OCI-LY1 (cell line): ENCODE data around the gene GLDC.

Source experiments
- H2AFZ ChIP-seq: fragments of 200-600 bp; sonication (generic), shearing (Covaris generic); 2 replicates; pipeline ENCODE4 v1.6.0; 2014; ENCODE audit warnings: antibody characterized with exemption, mild to moderate bottlenecking, low read length
- H3F3A ChIP-seq: fragments of 200-600 bp; sonication (generic), shearing (Covaris generic); 2 replicates; pipeline ENCODE4 v1.6.0; 2014; ENCODE audit warnings: mild to moderate bottlenecking, antibody characterized with exemption, low read length, moderate library complexity; ENCODE audit not compliant: insufficient read depth
- H3K27ac ChIP-seq: fragments of 200-600 bp; sonication (generic); 2 replicates; pipeline ENCODE4 v1.5.1; 2014; ENCODE audit warnings: low read length, mixed run types, mild to moderate bottlenecking, low read depth; ENCODE audit not compliant: poor library complexity, severe bottlenecking
- H3K27me3 ChIP-seq: fragments of 200-600 bp; sonication (generic); 2 replicates; pipeline ENCODE4 v1.6.0; 2014; ENCODE audit warnings: antibody characterized with exemption, mild to moderate bottlenecking, low read length, moderate library complexity; ENCODE audit not compliant: insufficient read depth
- H3K36me3 ChIP-seq: fragments of 200-600 bp; sonication (generic); 2 replicates; pipeline ENCODE4 v1.6.1; 2014; ENCODE audit warnings: mild to moderate bottlenecking, antibody characterized with exemption, low read length, moderate library complexity, mixed read lengths; ENCODE audit not compliant: insufficient read depth
- H3K4me1 ChIP-seq: fragments of 200-600 bp; sonication (generic); 2 replicates; pipeline ENCODE4 v1.5.1; 2014; ENCODE audit warnings: mild to moderate bottlenecking, low read length, moderate library complexity; ENCODE audit not compliant: insufficient read depth, severe bottlenecking
- H3K4me2 ChIP-seq: fragments of 200-600 bp; sonication (generic), shearing (Covaris generic); 2 replicates; pipeline ENCODE4 v1.6.1; 2014; ENCODE audit warnings: low read length
- H3K4me3 ChIP-seq: fragments of 200-600 bp; sonication (generic); 2 replicates; pipeline ENCODE4 v1.5.1; 2014; ENCODE audit warnings: low read length, low read depth, mild to moderate bottlenecking, mixed read lengths; ENCODE audit not compliant: poor library complexity, severe bottlenecking
- H3K79me2 ChIP-seq: fragments of 200-600 bp; shearing (Covaris generic); 2 replicates; pipeline ENCODE4 v1.6.1; 2016; ENCODE audit warnings: mixed run types, low read length, mixed read lengths; ENCODE audit not compliant: insufficient read depth
- H3K9ac ChIP-seq: fragments of 200-600 bp; sonication (generic), shearing (Covaris generic); 2 replicates; pipeline ENCODE4 v1.6.1; 2014; ENCODE audit warnings: mild to moderate bottlenecking, low read length, mixed read lengths
- H3K9me2 ChIP-seq: fragments of 200-600 bp; sonication (generic), shearing (Covaris generic); 2 replicates; pipeline ENCODE4 v1.6.1; 2014; ENCODE audit warnings: low read depth, mild to moderate bottlenecking, low read length, mixed read lengths
- H3K9me3 ChIP-seq: fragments of 200-600 bp; shearing (Covaris generic); 2 replicates; pipeline ENCODE4 v1.6.1; 2014; ENCODE audit warnings: low read length, mixed read lengths
- H4K20me1 ChIP-seq: fragments of 200-600 bp; sonication (generic), shearing (Covaris generic); 2 replicates; pipeline ENCODE4 v1.6.0; 2016; ENCODE audit warnings: mild to moderate bottlenecking, low read length; ENCODE audit not compliant: insufficient read depth
- EZH2 ChIP-seq: fragments of 200-600 bp; sonication (generic), shearing (Covaris generic); IDR thresholded peaks from 2 replicates; pipeline ENCODE4 v1.8.0; 2017; ENCODE audit warnings: borderline replicate concordance, mixed run types, mild to moderate bottlenecking, antibody characterized with exemption, low read length, moderate library complexity, mixed read lengths
- TF ChIP-seq, protein P1 (sequence below): fragments of 200-600 bp; sonication (generic), shearing (Covaris generic); IDR thresholded peaks from 2 replicates; pipeline ENCODE4 v1.5.1; 2017; ENCODE audit warnings: mild to moderate bottlenecking, antibody characterized with exemption, low read length, moderate library complexity, mixed read lengths

Gene GLDC

DNA sequence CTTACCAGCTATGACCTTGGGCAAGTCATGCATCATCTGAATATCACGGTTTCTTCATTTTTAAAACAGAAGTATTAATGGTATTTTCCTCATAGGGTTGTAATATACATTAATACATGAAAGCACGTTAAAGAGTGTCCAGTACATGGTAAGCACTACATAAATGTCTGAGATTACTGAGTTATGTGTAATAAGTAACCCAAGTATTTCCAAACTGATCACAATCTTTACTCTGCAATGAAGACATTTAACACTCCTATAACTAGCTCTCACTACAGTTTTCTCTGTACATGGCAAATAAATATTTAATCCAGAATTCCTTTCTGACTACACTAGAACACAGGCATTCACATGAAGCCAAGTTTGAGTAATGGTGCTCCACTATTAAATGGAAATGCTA is 4.0 kb downstream of the GLDC start:
- Histone ChIP-seq H3K4me2 (no peak overlapping the region), H3K27ac (no peak overlapping the region)
- TF ChIP-seq, protein P1, sequence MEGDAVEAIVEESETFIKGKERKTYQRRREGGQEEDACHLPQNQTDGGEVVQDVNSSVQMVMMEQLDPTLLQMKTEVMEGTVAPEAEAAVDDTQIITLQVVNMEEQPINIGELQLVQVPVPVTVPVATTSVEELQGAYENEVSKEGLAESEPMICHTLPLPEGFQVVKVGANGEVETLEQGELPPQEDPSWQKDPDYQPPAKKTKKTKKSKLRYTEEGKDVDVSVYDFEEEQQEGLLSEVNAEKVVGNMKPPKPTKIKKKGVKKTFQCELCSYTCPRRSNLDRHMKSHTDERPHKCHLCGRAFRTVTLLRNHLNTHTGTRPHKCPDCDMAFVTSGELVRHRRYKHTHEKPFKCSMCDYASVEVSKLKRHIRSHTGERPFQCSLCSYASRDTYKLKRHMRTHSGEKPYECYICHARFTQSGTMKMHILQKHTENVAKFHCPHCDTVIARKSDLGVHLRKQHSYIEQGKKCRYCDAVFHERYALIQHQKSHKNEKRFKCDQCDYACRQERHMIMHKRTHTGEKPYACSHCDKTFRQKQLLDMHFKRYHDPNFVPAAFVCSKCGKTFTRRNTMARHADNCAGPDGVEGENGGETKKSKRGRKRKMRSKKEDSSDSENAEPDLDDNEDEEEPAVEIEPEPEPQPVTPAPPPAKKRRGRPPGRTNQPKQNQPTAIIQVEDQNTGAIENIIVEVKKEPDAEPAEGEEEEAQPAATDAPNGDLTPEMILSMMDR: no peak
- no peak for TF ChIP-seq EZH2

DNA sequence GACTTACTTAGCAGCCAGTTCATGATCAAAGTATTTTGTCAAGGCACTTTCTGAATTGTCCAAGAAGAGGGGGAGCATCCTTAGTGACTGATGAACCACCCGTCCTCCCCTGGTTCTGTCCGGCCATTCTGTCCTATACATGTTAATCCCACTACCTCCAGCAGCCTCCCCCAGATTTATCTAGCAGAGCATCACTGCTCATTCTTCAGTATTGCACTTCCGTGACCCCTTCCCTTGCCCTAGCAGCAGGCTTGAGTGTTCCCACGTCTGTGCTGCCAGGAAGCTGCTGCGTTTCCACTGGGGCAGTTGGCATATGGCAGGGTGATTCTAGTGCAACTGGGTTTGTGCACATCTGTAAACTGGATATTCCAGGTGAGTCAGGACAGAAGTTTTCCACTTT is 4.5 kb downstream of the GLDC start:
- H3K9me3 ChIP-seq: no peaks in the 10 kb centered on the region
- H3K79me2 ChIP-seq: no peaks in the 10 kb centered on the region
- H3K27me3 ChIP-seq: peaks cover 14% of the 10 kb centered on the region; the same call in 1 of the 2 replicates
- H3F3A ChIP-seq: no peaks in the 10 kb centered on the region
- TF ChIP-seq EZH2: no peak
- TF ChIP-seq, protein P1: no peak
- H3K9me2 ChIP-seq: no peaks in the 10 kb centered on the region
- H3K4me1 ChIP-seq: peaks cover 11% of the 10 kb centered on the region
- no peaks in the 10 kb centered on the region for H4K20me1 ChIP-seq
- H3K4me2 ChIP-seq: no peak overlapping the region
- H2AFZ ChIP-seq: no peak overlapping the region
- H3K4me3 ChIP-seq: no peak overlapping the region
- no peak overlapping the region for H3K27ac ChIP-seq
- no peaks in the 10 kb centered on the region for H3K36me3 ChIP-seq
- H3K9ac ChIP-seq: no peak overlapping the region

More for the DNA sequence above, 4.0 kb downstream of the GLDC start:
- Histone ChIP-seq H3K9me2 (no peaks in the 10 kb centered on the region), H3F3A (no peaks in the 10 kb centered on the region), H3K79me2 (no peaks in the 10 kb centered on the region), H3K27me3 (peaks cover 14% of the 10 kb centered on the region; the same call in 1 of the 2 replicates), H2AFZ (no peak overlapping the region), H3K9me3 (no peaks in the 10 kb centered on the region), H4K20me1 (no peaks in the 10 kb centered on the region), H3K36me3 (no peaks in the 10 kb centered on the region), H3K4me3 (no peak overlapping the region), H3K4me1 (peaks cover 15% of the 10 kb centered on the region), H3K9ac (no peak overlapping the region)

DNA sequence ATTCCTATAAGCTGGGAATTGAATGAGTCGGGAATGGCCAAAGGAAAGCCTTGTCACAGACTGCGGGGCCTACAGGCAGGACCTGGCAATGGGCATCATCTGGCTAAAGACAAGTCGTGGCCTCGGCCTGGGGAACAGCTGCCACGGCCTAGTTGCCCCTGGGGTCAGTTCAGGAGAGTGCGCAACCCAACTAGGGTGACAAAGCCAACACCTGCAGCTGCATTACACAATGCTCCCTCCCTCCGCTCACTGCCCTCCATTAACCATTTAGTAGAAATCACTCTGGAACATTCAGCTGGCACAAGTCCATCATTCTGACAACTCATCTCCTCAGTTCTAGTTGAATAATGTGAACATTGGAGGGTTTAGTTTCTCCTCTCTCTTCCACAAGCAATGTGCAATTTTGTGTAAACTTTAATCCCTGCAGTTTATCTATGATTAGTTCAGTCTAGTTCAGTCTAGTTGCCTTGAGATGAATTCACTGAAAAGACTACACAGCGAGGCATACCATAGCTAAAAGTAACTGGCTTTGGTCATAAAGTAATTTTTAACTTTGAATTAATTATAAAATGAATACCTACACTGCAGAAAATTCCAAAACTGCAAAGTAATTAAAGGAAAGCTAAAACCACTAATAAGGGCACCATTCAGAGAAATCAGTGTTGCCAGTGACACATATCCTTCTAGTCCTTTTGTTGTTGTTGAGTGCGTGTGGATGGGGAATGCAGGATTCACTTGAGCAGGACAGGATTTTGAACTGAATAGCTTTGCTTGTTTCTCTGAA is 5.1 kb downstream of the GLDC start:
- Histone ChIP-seq H3K4me2 (no peak overlapping the region), H3K27ac (no peak overlapping the region), H3K79me2 (no peaks in the 10 kb centered on the region), H3K27me3 (peaks cover 14% of the 10 kb centered on the region; the same call in 1 of the 2 replicates), H3F3A (no peaks in the 10 kb centered on the region), H3K9me2 (no peaks in the 10 kb centered on the region), H3K9me3 (no peaks in the 10 kb centered on the region), H2AFZ (no peak overlapping the region), H3K9ac (no peak overlapping the region), H3K4me1 (peaks cover 7% of the 10 kb centered on the region), H3K4me3 (no peak overlapping the region), H3K36me3 (no peaks in the 10 kb centered on the region), H4K20me1 (no peaks in the 10 kb centered on the region)
- TF ChIP-seq, protein P1: no peak
- no peak for TF ChIP-seq EZH2
